GM12878 (cell line): Measurements from ENCODE around the gene USP34. TPM values are rescaled to one million over a fixed set of nuclear protein-coding genes. Genes with fewer than 3 reads are reported as not detected.
A peak's percentile ranks its signal among the peaks of the same experiment; 100 is the strongest.

Source experiments
- ATAC-seq: fragments of 200-7000 bp; cut with Tn5 transposase; 3 replicates; pipeline ENCODE4 v1.9.1; 2020; ENCODE audit warnings: mild to moderate bottlenecking, moderate library complexity
- BruUV-seq: library from RNA; stranded (reverse); fragments of 400-500 nt; replicated peaks from 2 replicates; lab custom pipeline; 2021; lab: Mats Ljungman, UMichigan
- CTCF ChIA-PET: fragments of 300-600 bp; sonication (Branson Sonifier 250); formaldehyde crosslinking; extraction: SDS; loops from one replicate; lab custom pipeline; 2021; ENCODE audit warnings: inconsistent platforms; lab: Yijun Ruan, JAX
- POLR2A ChIA-PET: fragments of 350-600 bp; formaldehyde crosslinking; extraction: SDS; loops from one replicate; lab custom pipeline; 2021; ENCODE audit warnings: inconsistent platforms; lab: Charles Lee
- RAD21 ChIA-PET: fragments of 300-600 bp; sonication (Branson Sonifier 250); formaldehyde crosslinking; loops from one replicate; lab custom pipeline; 2023; ENCODE audit warnings: antibody characterized with exemption; ENCODE audit not compliant: unreplicated experiment; lab: Charles Lee
- SMC1A ChIA-PET: fragments of 300-600 bp; sonication (Branson Sonifier 250); formaldehyde crosslinking; loops from one replicate; lab custom pipeline; 2023; ENCODE audit not compliant: unreplicated experiment, uncharacterized antibody; lab: Charles Lee
- DNase-seq: peaks from one replicate; pipeline ENCODE4 v3.0.0-alpha.2; 2011; ENCODE audit warnings: low read depth, low spot score
- FAIRE-seq: peaks from 3 replicates; lab custom pipeline; 2011; peaks lifted over from hg19 to GRCh38; lab: Jason Lieb, UNC
- H2AFZ ChIP-seq: 2 replicates; pipeline ENCODE4 v1.6.0; 2011; ENCODE audit warnings: low read depth, low read length, control low read depth; ENCODE audit not compliant: control insufficient read depth
- H3K27ac ChIP-seq: 2 replicates; pipeline ENCODE4 v1.5.1; 2011; ENCODE audit warnings: control low read depth; ENCODE audit not compliant: control insufficient read depth, insufficient read depth
- H3K27me3 ChIP-seq, 2 experiments: replicated peaks in 1 of 2; 2 replicates each; pipeline versions ENCODE4 v1.6.0 to v1.6.1; 2011; ENCODE audit warnings: low read length in 1 of 2; ENCODE audit not compliant: control insufficient read depth in 2 of 2, insufficient read depth in 2 of 2
- H3K36me3 ChIP-seq, 2 experiments: 2 replicates each; pipeline ENCODE4 v1.5.1; 2011; ENCODE audit warnings: low read length in 1 of 2; ENCODE audit not compliant: control insufficient read depth in 2 of 2, insufficient read depth in 2 of 2
- H3K4me1 ChIP-seq: 2 replicates; pipeline ENCODE4 v1.6.1; 2011; ENCODE audit warnings: mild to moderate bottlenecking, low read length, moderate library complexity, mixed read lengths; ENCODE audit not compliant: control insufficient read depth, insufficient read depth
- H3K4me2 ChIP-seq: 2 replicates; pipeline ENCODE4 v1.6.0; 2011; ENCODE audit warnings: control low read depth; ENCODE audit not compliant: control insufficient read depth, insufficient read depth
- H3K4me3 ChIP-seq: fragments of 200-600 bp; sonication (generic); 2 replicates; pipeline ENCODE4 v1.5.1; 2016
- H3K79me2 ChIP-seq: 2 replicates; pipeline ENCODE4 v1.6.0; 2011; ENCODE audit warnings: low read length; ENCODE audit not compliant: control insufficient read depth, insufficient read depth
- H3K9ac ChIP-seq: 2 replicates; pipeline ENCODE4 v1.8.0; 2011; ENCODE audit warnings: low read length, control low read depth, mixed read lengths; ENCODE audit not compliant: control insufficient read depth, insufficient read depth
- H3K9me3 ChIP-seq: replicated peaks from 3 replicates; pipeline ENCODE4 v1.5.1; 2011; ENCODE audit warnings: mild to moderate bottlenecking, low read length; ENCODE audit not compliant: control insufficient read depth, insufficient read depth
- H4K20me1 ChIP-seq: 2 replicates; pipeline ENCODE4 v1.6.0; 2011; ENCODE audit not compliant: control insufficient read depth, insufficient read depth
- CBX3 ChIP-seq: fragments of 200-600 bp; sonication (generic); IDR thresholded peaks from 2 replicates; pipeline ENCODE4 v1.6.1; 2016; ENCODE audit warnings: low read depth, borderline replicate concordance
- CHD4 ChIP-seq: fragments of 200-600 bp; sonication (generic); IDR thresholded peaks from 2 replicates; pipeline ENCODE4 v1.6.1; 2016; ENCODE audit warnings: mild to moderate bottlenecking
- EZH2 ChIP-seq: IDR thresholded peaks from 2 replicates; pipeline ENCODE4 v1.6.1; 2012; ENCODE audit warnings: low read depth, mild to moderate bottlenecking, control low read depth, inconsistent platforms, low read length, borderline replicate concordance; ENCODE audit not compliant: control insufficient read depth
- FOS ChIP-seq: IDR thresholded peaks from 3 replicates; pipeline ENCODE4 v1.6.1; 2011; ENCODE audit warnings: borderline replicate concordance; ENCODE audit not compliant: insufficient read length; ENCODE audit errors: extremely low read depth
- HDAC2 ChIP-seq: fragments of 200-600 bp; sonication (generic); IDR thresholded peaks from 2 replicates; pipeline ENCODE4 v1.6.1; 2017
- LARP7 ChIP-seq: fragments of 450-650 bp; IDR thresholded peaks from 2 replicates; pipeline ENCODE4 v1.6.1; 2017; ENCODE audit warnings: mild to moderate bottlenecking
- PAX5 ChIP-seq: IDR thresholded peaks from 2 replicates; pipeline ENCODE4 v1.6.1; 2011; ENCODE audit warnings: low read depth, low read length, borderline replicate concordance
- POU2F2 ChIP-seq: IDR thresholded peaks from 3 replicates; pipeline ENCODE4 v1.6.1; 2011; ENCODE audit warnings: low read depth, mild to moderate bottlenecking, low read length, borderline replicate concordance
- REST ChIP-seq: IDR thresholded peaks from 2 replicates; pipeline ENCODE4 v1.6.1; 2012; ENCODE audit warnings: mild to moderate bottlenecking, low read depth, low read length
- USF1 ChIP-seq: IDR thresholded peaks from 2 replicates; pipeline ENCODE4 v1.6.1; 2011; ENCODE audit warnings: borderline replicate concordance, low read depth, mild to moderate bottlenecking, moderate library complexity, mixed read lengths, low read length; ENCODE audit not compliant: insufficient read depth; ENCODE audit errors: extremely low read length
- USF2 ChIP-seq: IDR thresholded peaks from 2 replicates; pipeline ENCODE4 v1.6.1; 2011; ENCODE audit warnings: low read depth, low read length, improper control_type of control experiment, borderline replicate concordance
- ZNF274 ChIP-seq: IDR thresholded peaks from one replicate; pipeline ENCODE4 v1.8.0; 2011; ENCODE audit not compliant: insufficient read length, insufficient read depth
- ZNF384 ChIP-seq: IDR thresholded peaks from 2 replicates; pipeline ENCODE4 v1.6.1; 2012; ENCODE audit warnings: low read depth, mild to moderate bottlenecking, low read length, improper control_type of control experiment, borderline replicate concordance
- WGBS: methylation state at CpG from one replicate; pipeline ENCODE4 v1.1.6; 2016; ENCODE audit warnings: low lambda C conversion rate; ENCODE audit not compliant: insufficient replicate concordance, insufficient coverage; ENCODE audit errors: missing lambda C conversion rate; 5-methylcytosine and 5-hydroxymethylcytosine counted together
- in situ Hi-C: fragments of 300-500 bp; cut with MboI; formaldehyde crosslinking; loops from 9 replicates; pipeline ENCODE4 v1.14.3; 2018; ENCODE audit warnings: mixed read lengths
- intact Hi-C: fragments of 100-400 bp; cut with micrococcal nuclease; formaldehyde crosslinking; loops from one replicate; pipeline ENCODE4 v1.14.2; 2022; ENCODE audit not compliant: unreplicated experiment
- polyA plus RNA-seq, 11 experiments: library from polyadenylated mRNA; depleted of rRNA in 4 of 11; unstranded in 6 of 11; stranded (reverse) in 5 of 11; fragments of >200 nt; fragmentation: Nextera tagmentation in 4 of 11; fragmentation: Illumina TruSeq in 1 of 11; extraction: Ambion mirVana in 4 of 11; extraction: Trizol in 1 of 11; gene quantifications; 1 replicate in 1 of 11; 2 replicates in 10 of 11; pipeline versions ENCODE4 v1.2.1 to v1.2.3, GENCODE V29; 2011 to 2016; ENCODE audit warnings: inconsistent platforms in 2 of 11, missing spikeins in 2 of 11, low read depth in 1 of 11
- total RNA-seq, 4 experiments: library from RNA; depleted of rRNA in 3 of 4; stranded (reverse); fragments of >200 nt in 3 of 4; fragmentation: Illumina TruSeq in 1 of 4; extraction: Trizol in 1 of 4; gene quantifications; 2 replicates each; pipeline versions ENCODE4 v1.2.1 to v1.2.3, GENCODE V29; 2013 to 2021

Gene USP34
- total and polyA plus RNA-seq, 10 of the 15 experiments (the other 5 are each of a cell fraction or from before 2014, with no cell fraction given): 26.2 to 106 (median 62.1) TPM

GRCh38 chr2:61241266-61241665 is 229.6 kb downstream of the USP34 start (continued):
- TF ChIP-seq REST (no peak), EZH2 (no peak), ZNF274 (no peak), USF2 (no peak), HDAC2 (no peak), CHD4 (no peak)

DNA sequence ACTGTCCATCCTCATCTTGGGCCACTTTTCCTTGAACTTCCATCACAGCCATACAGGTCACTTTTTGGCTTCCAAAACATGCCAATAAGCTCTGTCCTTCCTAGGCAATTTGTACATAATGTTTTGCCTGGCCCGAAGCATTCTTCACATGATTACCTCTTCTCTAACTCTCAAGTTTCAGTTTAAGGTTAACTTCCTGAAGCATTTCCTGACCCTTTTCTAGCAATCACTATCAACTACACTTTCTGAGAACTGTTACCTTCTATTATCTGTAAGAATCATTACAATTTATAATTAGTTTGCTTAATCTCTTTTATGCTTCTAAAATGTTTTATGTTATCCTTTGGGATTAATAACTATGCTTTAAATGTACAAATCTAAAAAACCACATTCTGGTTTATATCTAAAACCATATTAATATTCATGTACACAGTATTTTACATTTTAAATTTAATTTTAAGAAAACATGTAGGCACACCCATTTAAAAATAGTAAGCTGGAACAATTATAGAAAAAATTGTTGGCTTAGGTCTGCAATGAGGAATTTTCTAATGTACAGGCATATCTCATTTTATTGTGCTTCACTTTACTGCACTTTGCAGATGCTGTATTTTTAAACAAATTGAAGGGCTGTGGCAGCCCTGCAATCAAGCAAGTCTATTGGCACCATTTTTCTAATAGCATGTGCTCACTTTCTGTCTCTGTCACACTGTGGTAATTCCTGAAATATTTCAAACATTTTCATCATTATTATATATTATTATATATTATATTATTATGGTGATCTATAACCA is 232.5 kb downstream of the USP34 start:
- no peak overlapping the region for H3K4me3 ChIP-seq
- H3K4me2 ChIP-seq: no peak overlapping the region
- H3K4me1 ChIP-seq: peaks cover 5% of the 10 kb centered on the region; the same call in 1 of the 2 replicates
- intact Hi-C loops (no loop called here), in situ Hi-C loops (no loop called here)
- no peak overlapping the region for H3K27ac ChIP-seq
- FAIRE-seq (peak; percentile 18), DNase-seq (no peak), ATAC-seq (peak; percentile 33; the same call in 2 of the 3 replicates)
- ChIA-PET CTCF (interaction anchor here (1.0 kb wide), 1 partner anchor 168 kb away, joined by 3 read pairs; no protein-coding TSS in a partner anchor), SMC1A (no interaction called here), POLR2A (no interaction called here), RAD21 (interaction anchor here (1.3 kb wide), 1 partner anchor 420 kb away, joined by 3 read pairs; no protein-coding TSS in a partner anchor)
- H3K9ac ChIP-seq: no peak overlapping the region
- H4K20me1 ChIP-seq: no peaks in the 10 kb centered on the region
- no peaks in the 10 kb centered on the region for H3K9me3 ChIP-seq
- no TSS peak for BruUV-seq
- H3K36me3 ChIP-seq: peaks cover 0 to 5% of the 10 kb centered on the region in 2 experiments; a peak in 3 of 4 replicates
- H2AFZ ChIP-seq: no peak overlapping the region
- WGBS: 0% methylated on average over 1 of the region's 1 CpG
- H3K27me3 ChIP-seq: no peaks in the 10 kb centered on the region
- H3K79me2 ChIP-seq: no peaks in the 10 kb centered on the region
- no peak for TF ChIP-seq FOS
- TF ChIP-seq POU2F2: no peak
- no peak for TF ChIP-seq CBX3
- TF ChIP-seq PAX5: no peak
- no peak for TF ChIP-seq LARP7
- TF ChIP-seq ZNF384: no peak
- TF ChIP-seq CHD4: no peak
- TF ChIP-seq USF1: no peak
